GM23248 (cell line): ENCODE data around the gene PELO.

ENCODE experiments used
- EZH2 ChIP-seq: fragments of 200-600 bp; sonication (generic); IDR thresholded peaks from 2 replicates; pipeline ENCODE4 v1.6.1; 2018; ENCODE audit warnings: antibody characterized with exemption, mild to moderate bottlenecking; ENCODE audit not compliant: insufficient read depth, poor library complexity, severe bottlenecking
- EZH2phosphoT487 ChIP-seq: fragments of 200-600 bp; sonication (generic); IDR thresholded peaks from 2 replicates; pipeline ENCODE4 v1.6.1; 2018; ENCODE audit warnings: antibody characterized with exemption, moderate library complexity, mild to moderate bottlenecking, low read depth; ENCODE audit not compliant: insufficient read depth

DNA sequence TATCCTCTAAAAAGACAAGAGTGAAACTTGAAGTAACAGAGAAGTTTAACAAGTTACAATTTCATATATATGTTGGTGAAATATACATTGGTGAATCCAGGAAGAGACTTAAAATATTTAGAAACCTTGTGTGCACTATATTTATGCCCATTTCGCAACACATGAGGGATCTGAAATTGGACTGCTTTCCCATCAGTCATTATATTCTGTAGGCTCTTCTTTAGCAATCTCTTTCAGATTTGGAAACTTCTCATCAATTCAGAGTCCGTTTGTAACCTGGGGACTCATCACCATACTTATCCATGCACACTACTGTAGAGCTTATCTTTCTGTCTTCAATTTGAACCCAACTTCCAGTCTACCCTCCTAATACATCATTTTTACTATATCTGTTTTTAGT, 2.1 kb downstream of the PELO start:
- TF ChIP-seq EZH2phosphoT487 (no peak), EZH2 (no peak)
